Epithelial cell of alveolus of lung (primary cell): ENCODE results near the gene CDK2AP2. TPM values are rescaled to one million over a fixed set of nuclear protein-coding genes. Genes with fewer than 3 reads are reported as not detected.

Source experiments
- total RNA-seq: library from RNA; depleted of rRNA; stranded (reverse); fragments of >200 nt; gene quantifications from 2 replicates; pipeline ENCODE4 v1.2.1, GENCODE V29; 2015

Gene CDK2AP2, protein sequence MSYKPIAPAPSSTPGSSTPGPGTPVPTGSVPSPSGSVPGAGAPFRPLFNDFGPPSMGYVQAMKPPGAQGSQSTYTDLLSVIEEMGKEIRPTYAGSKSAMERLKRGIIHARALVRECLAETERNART
- total RNA-seq, result 36.5 and 68.4 TPM in 2 replicates

DNA sequence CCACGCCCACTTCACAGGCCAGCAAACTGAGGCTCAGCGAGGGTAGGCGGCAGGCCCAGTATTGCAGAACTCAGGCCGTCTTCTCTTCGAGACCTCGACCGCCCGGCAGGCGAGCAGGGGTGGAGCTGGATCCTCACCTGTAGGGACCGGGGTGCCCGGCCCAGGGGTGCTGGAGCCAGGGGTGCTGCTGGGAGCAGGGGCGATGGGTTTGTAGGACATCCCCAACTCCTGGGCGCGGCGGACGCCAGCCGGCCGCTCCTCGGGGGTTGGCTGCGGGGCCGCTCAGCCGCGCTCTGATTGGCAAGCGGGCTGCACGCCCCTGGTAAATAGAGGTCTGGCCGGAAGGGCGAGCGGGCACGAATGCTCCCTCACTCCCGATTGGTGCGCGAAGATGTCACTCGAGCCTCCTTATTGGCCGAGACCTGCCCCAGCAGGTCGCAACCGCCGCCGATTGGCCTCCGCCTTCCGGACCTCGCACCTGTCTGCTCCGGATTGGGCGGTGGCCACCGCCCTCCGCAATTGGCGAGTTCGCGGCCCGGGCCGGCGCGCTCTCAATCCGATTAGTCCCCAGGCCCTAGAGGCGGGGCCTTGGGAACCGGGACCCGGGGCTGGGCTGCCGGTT is at the start of gene CDK2AP2:
CDK2AP2 (minus strand) TSS at position 299 of the 622 bp plus-strand sequence; CDS start at position 219, 80 bp downstream.

DNA sequence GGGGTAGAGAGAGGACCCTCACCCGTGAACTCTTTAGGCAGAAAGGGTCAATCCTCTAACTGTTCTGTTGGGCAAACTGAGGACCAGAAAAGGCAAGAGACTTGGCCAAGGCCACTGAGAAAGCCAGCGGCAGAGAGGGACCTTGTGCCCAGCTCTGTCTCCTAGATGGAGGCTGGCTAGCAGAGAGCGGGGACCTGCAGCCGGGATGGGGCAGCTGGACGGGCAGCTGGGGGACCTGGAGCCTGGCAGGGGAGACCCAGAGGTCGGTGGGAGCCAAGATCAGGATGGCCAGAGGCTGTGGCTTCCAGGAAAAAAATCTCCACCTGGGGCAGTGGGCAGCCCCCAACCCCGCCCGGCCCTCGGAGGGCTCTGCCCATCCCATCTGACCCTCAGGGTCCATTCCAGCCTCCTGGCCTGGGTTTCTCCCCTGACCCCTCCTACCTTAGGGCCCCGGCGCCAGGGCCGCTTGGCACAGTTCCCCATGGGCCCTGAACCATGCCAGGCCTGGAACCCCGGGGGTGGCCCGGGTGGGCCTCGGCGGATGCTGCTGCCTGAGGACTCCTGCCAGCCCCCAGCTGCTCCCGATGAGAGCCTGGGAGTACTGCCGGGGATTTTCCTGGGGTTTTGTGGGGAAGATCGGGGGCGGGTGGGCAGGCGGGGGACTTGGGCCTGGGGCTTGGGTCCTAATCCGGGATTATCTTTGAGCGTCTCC is 15.0 kb upstream of the CDK2AP2 start, which contains the start of gene CABP2:
CABP2 (minus strand) TSS at position 603 of the 712 bp plus-strand sequence; CDS start at position 483, 120 bp downstream.

DNA sequence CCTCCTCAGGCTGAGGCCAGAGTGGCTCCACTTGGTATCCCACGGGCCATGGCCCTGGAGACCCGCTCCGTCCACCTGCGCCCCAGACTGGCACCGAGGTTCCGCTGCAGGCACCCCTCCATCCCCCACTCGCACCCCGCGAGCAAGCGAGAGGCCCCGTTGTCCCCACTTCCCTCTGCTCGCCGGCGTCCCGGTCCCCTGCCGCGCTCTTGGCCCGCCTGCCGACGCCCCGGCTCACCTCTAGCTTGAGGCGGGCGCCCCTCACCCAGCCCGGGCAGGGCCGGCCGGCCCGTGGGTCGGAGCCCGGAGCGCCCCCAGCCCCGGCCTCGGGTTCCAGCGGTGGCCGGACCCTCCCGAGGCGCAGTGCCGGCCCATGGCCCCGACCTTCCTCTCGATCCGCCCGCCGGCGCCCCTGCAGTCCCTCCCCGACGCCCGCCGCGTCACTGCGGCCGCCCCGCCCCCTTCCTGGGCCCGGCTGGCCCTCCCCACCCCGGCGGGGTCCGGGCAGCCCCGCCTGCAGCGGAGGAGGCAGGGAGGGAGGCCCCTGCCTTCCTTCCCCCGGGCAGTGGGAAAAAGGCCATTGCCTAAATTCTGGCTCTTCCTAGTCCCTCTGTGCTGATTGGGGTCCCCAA is 2.9 kb downstream of the CDK2AP2 start, which contains the start of gene PITPNM1:
PITPNM1 (minus strand) TSS at position 414 of the 632 bp plus-strand sequence. CDS start 1,183 bp downstream, outside the sequence.

DNA sequence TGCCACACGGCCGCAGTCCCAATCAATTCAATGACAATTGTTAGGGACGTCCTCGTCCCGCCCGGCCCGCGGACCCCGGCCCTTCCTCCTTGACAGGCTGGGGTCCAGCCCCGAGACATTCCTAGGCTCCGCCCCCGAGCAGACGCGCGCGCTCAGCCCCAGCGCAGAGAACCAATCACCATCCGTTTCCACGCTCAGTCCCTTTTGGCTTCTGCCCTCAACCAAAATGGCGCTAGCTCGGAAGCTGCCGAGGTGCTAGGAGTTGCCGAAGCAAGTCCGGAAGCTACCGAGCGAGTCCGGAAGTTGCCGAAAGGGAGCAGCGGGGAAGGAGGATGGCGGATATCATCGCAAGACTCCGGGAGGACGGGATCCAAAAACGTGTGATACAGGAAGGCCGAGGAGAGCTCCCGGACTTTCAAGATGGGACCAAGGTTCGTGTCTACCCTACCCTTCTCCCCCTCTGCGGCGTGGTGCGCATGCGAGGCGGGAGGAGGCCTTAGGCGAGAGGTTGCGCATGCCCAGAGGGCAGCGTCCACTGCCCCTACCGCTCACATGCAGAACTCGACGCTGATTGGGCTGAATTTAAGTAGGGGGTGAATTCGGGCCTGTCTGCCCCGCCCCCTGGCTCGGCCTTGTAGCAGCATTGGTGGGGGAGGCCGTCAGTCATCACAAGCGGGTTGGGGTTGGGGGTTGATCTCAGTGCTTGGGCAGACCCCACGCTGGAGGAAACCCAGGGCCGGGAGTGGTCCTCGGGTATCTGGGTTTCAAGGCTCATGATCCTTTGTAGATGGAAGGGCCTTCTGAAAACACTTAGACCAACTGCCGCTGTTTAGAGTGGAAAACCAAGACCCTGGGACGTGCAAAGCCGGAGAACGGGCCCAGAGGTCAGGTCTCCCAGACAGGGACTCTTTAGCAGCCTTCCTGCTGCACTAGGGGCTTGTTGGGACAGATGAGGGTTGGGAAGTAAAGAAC is 24.8 kb downstream of the CDK2AP2 start, which contains the start of gene AIP:
AIP (plus strand) TSS at position 200 of the 972 bp plus-strand sequence; CDS start at position 333, 133 bp downstream.

DNA sequence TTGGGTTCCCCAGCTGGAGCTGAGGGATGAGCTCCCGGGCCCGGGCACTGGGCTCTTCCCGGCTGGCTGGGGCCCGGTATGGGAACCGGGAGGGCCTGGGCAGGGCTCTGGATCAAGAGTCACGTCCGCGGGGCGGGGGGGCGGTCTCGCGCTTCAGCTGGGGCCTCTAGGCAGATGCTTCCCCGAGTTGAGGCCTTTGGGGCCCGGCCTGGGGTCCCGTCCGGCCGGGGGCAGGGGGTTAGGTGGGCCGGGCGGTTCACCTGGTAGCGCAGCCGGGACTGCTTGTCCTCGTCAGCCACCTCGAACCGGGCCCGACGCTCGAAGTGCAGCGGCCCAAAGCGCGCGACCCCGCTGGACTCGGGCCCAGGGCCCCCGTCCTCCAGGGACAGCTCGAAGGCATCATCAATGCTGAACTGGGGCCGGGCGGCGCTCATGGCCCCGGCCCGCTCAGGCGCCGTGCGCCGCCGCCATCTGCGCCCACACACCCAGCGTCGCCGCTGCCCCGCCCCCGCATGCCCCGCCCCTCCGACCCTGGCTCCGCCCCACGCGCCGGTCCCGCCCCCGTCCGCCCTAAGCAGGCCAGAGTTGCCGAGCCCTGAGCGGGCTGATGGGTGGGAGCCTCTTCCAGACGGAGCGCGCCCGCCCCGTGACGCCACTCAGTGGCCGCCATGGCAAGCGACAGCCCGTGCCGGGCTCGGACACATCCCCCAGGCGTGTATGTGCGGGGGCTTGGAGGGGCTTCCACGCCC is 39.0 kb downstream of the CDK2AP2 start, which contains the start of gene TMEM134:
TMEM134 (minus strand) TSS at position 493 of the 749 bp plus-strand sequence; CDS start at position 434, 59 bp downstream.

Other genes starting within 250 kb of the CDK2AP2 start
- 38.7 and 39.6 TPM in 2 replicates for gene GRK2, start 241.7 kb downstream of the CDK2AP2 start, total RNA-seq
- 20.9 and 27.4 TPM in 2 replicates for gene ANKRD13D, start 218.9 kb downstream of the CDK2AP2 start, total RNA-seq
- gene SSH3, start 204.6 kb downstream of the CDK2AP2 start, total RNA-seq, result 17.8 and 26.7 TPM in 2 replicates
- gene POLD4, start 154.6 kb downstream of the CDK2AP2 start, total RNA-seq, result 73.8 and 239 TPM in 2 replicates
- 10.0 and 10.4 TPM in 2 replicates for gene CLCF1, start 134.6 kb downstream of the CDK2AP2 start, total RNA-seq
- 8.4 and 10.8 TPM in 2 replicates for gene RAD9A, start 116.2 kb downstream of the CDK2AP2 start, total RNA-seq
- 141 and 253 TPM in 2 replicates for gene PPP1CA, start 106.3 kb downstream of the CDK2AP2 start, total RNA-seq
- not detected in 2 replicates for gene TBC1D10C, start 104.1 kb downstream of the CDK2AP2 start, total RNA-seq
- gene CARNS1, start 92.5 kb downstream of the CDK2AP2 start, total RNA-seq, result 0.88 TPM in 1 of 2 replicates, not detected in the other
- 49.5 and 61.2 TPM in 2 replicates for gene RPS6KB2, start 79.7 kb downstream of the CDK2AP2 start, total RNA-seq
- gene PTPRCAP, start 70.5 kb downstream of the CDK2AP2 start, total RNA-seq, result 1.9 TPM in 1 of 2 replicates, not detected in the other
- gene CORO1B, start 64.7 kb downstream of the CDK2AP2 start, total RNA-seq, result 86.8 and 95.6 TPM in 2 replicates
- not detected in 2 replicates for gene GPR152, start 55.4 kb downstream of the CDK2AP2 start, total RNA-seq
- gene CABP4, start 52.8 kb downstream of the CDK2AP2 start, total RNA-seq, result not detected in 2 replicates
- gene TMEM134, start 38.9 kb downstream of the CDK2AP2 start, total RNA-seq, result 46.4 and 55.7 TPM in 2 replicates
- 70.7 and 120 TPM in 2 replicates for gene AIP, start 25.1 kb downstream of the CDK2AP2 start, total RNA-seq
- gene PITPNM1, start 2.8 kb downstream of the CDK2AP2 start, total RNA-seq, result 32.7 and 33.9 TPM in 2 replicates
- not detected in 2 replicates for gene CABP2, start 15.3 kb upstream of the CDK2AP2 start, total RNA-seq
- 722 and 2,244 TPM in 2 replicates for gene GSTP1, start 75.7 kb upstream of the CDK2AP2 start, total RNA-seq
- gene NDUFV1, start 98.8 kb upstream of the CDK2AP2 start, total RNA-seq, result 189 and 203 TPM in 2 replicates
- 6.2 and 15.9 TPM in 2 replicates for gene NUDT8, start 121.8 kb upstream of the CDK2AP2 start, total RNA-seq
- gene TBX10, start 131.6 kb upstream of the CDK2AP2 start, total RNA-seq, result not detected in 2 replicates
- not detected in 2 replicates for gene ACY3, start 142.6 kb upstream of the CDK2AP2 start, total RNA-seq
- not detected in 2 replicates for gene ALDH3B2, start 166.5 kb upstream of the CDK2AP2 start, total RNA-seq